HG02938 (cell line): ENCODE results near the gene NPLOC4.
"Not testable (repeated sequence)": the region's sequence is repeated elsewhere in the genome, so short reads cannot be mapped to it uniquely, and the experiment has no call there.

ENCODE experiments used
- ATAC-seq: cut with Tn5 transposase; IDR thresholded peaks from one replicate; pipeline ENCODE4 v1.9.1; 2021; ENCODE audit warnings: mild to moderate bottlenecking, moderate library complexity; ENCODE audit not compliant: unreplicated experiment

The NPLOC4 gene

GRCh38 chr17:81589612-81590011 is 47.3 kb downstream of the NPLOC4 start:
- no peak for ATAC-seq

GRCh38 chr17:81586096-81586495 is 50.8 kb downstream of the NPLOC4 start:
- ATAC-seq: no peak

- ATAC-seq: not testable (repeated sequence)
Observed at GRCh38 chr17:81584771-81585170, 52.1 kb downstream of the NPLOC4 start.

GRCh38 chr17:81583589-81584342 is 53.1 kb downstream of the NPLOC4 start:
- ATAC-seq: no peak

GRCh38 chr17:81582749-81583148 is 54.2 kb downstream of the NPLOC4 start:
- no peak for ATAC-seq

- no peak for ATAC-seq
Observed at GRCh38 chr17:81582341-81582740, 54.6 kb downstream of the NPLOC4 start.

GRCh38 chr17:81581758-81582157 is 55.2 kb downstream of the NPLOC4 start:
- no peak for ATAC-seq

- no peak for ATAC-seq
Observed at GRCh38 chr17:81580481-81580880, 56.4 kb downstream of the NPLOC4 start.

GRCh38 chr17:81579821-81580321 is 57.0 kb downstream of the NPLOC4 start:
- ATAC-seq: no peak

- no peak for ATAC-seq
Observed at GRCh38 chr17:81579298-81579697, 57.6 kb downstream of the NPLOC4 start.

- ATAC-seq: no peak
Observed at GRCh38 chr17:81578561-81579225, 58.2 kb downstream of the NPLOC4 start.

GRCh38 chr17:81578038-81578441 is 58.9 kb downstream of the NPLOC4 start:
- no peak for ATAC-seq

- no peak for ATAC-seq
Observed at GRCh38 chr17:81577278-81578000, 59.5 kb downstream of the NPLOC4 start.

- ATAC-seq: no peak
Observed at GRCh38 chr17:81576621-81577277, 60.2 kb downstream of the NPLOC4 start.

GRCh38 chr17:81575836-81576235 is 61.1 kb downstream of the NPLOC4 start:
- no peak for ATAC-seq

GRCh38 chr17:81574643-81574956 is 62.3 kb downstream of the NPLOC4 start:
- ATAC-seq: no peak

GRCh38 chr17:81573794-81574642 is 62.9 kb downstream of the NPLOC4 start:
- no peak for ATAC-seq

- ATAC-seq: no peak
Observed at GRCh38 chr17:81572563-81573168, 64.2 kb downstream of the NPLOC4 start.

GRCh38 chr17:81570964-81571363 is 65.9 kb downstream of the NPLOC4 start:
- no peak for ATAC-seq

- no peak for ATAC-seq
Observed at GRCh38 chr17:81569986-81570514, 66.9 kb downstream of the NPLOC4 start.
